ENCODE data around the gene ZBTB44.
"Not testable (repeated sequence)": the region's sequence is repeated elsewhere in the genome, so short reads cannot be mapped to it uniquely, and the experiment has no call there.

The ZBTB44 gene, protein sequence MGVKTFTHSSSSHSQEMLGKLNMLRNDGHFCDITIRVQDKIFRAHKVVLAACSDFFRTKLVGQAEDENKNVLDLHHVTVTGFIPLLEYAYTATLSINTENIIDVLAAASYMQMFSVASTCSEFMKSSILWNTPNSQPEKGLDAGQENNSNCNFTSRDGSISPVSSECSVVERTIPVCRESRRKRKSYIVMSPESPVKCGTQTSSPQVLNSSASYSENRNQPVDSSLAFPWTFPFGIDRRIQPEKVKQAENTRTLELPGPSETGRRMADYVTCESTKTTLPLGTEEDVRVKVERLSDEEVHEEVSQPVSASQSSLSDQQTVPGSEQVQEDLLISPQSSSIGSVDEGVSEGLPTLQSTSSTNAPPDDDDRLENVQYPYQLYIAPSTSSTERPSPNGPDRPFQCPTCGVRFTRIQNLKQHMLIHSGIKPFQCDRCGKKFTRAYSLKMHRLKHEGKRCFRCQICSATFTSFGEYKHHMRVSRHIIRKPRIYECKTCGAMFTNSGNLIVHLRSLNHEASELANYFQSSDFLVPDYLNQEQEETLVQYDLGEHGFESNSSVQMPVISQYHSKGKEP

DNA sequence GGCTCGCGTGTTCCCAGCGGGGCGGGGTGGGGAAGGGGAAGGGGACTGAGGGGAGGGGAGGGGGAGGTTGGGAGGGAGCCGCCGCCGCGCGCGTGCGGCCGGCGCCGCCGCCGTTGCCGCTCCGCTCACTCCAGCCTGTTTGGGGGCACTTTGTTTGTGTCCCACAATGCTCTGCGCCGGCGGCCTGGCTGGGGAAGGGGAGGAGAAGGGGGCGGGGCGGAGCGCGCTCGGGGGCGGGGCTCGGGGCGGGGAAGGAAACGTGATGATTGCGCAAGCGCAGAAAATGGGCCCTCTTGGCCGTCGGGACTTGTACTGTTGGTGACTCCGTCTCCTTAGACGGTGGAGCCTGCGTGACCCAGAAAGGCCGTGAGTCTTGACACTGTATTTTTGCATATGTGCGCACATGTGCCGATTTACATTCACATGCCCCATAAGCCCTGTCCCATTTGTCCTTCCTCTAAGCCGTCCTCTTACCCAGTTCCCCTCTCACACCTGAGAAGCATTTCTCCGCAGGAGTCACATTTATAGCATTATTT lies at the start of gene ZBTB44:
ZBTB44 (minus strand) TSS at position 168 of the 536 bp plus-strand sequence. CDS start 53,044 bp downstream, outside the sequence.
- peak; percentile 94 for DNase-seq (ENCODE audit: low read depth, low spot score)

DNA sequence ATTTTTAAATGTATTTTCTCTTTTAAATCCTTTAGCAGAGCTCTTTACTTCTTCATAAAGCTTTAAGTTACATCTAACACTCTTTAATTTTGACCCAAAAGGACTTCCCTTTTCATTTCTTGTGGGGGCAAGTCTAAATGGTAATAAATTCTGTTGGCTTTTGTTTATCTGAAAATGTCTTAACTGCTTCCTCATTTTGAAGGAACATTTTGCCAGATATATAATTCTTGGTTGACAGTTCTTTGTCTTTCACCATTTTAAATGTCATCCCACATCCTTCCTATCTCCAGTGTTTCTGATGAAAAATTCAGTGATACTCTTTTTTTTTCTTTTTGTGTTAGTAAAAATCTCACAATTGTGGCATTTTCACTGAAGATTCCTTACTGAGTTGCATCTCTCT lies 44.7 kb upstream of the ZBTB44 start:
- no peak for DNase-seq (ENCODE audit: low read depth, low spot score)

DNA sequence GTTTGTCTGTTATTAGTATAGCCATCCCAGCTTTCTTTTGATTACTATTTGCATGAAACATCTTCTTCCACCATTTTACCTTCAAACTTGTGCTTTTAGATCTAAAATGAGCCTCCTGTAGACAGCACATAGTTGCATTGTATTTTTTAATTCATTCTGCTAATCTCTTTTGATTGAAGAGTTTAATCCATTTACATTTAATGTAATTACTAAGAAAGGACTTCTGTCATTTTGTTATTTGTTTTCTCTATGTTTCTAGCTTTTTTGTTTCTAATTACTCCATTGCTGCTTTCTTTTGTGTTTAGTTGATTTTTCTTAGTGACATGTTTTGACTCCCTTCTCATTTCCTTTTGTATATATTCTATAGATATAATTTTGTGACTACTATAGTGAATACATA lies 43.7 kb upstream of the ZBTB44 start:
- DNase-seq (ENCODE audit: low read depth, low spot score): no peak

DNA sequence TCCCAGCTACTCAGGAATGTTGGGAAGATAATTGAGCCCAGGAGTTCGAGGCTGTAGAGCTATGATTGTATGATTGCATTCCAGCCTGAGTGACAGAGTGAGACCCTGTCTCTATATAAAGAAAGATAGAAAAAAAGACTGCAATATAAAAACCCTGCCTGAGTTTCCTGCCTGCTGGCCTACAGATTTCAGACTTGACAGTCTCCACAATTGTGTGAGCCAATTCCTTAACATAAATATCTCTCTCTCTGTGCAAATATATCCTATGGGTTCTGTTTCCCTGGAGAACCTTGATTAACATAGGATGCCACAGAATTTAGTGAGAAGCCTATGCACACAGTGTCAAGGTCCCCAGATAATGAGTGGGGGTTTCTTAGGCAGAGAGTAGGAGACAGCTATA lies 32.5 kb upstream of the ZBTB44 start:
- DNase-seq (ENCODE audit: low read depth, low spot score): no peak

DNA sequence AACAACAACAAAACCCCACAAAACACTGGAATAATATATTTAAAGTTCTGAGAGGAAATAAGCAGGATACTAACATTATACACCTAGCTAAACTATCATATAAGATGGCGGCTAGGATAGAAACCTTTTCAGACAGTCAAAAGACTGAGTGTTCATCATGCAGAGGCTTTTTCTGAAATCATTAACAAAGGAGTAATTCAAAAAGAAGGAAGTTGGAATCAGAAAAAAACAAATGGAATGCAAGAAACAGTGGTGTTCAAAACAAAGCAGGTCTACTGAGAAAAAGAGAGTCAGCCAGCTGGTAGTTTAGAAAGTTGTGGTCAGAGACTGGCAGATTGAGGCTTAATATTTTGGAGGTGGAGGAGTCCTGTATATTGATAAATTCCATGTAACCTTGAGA lies 30.1 kb upstream of the ZBTB44 start:
- no peak for DNase-seq (ENCODE audit: low read depth, low spot score)

DNA sequence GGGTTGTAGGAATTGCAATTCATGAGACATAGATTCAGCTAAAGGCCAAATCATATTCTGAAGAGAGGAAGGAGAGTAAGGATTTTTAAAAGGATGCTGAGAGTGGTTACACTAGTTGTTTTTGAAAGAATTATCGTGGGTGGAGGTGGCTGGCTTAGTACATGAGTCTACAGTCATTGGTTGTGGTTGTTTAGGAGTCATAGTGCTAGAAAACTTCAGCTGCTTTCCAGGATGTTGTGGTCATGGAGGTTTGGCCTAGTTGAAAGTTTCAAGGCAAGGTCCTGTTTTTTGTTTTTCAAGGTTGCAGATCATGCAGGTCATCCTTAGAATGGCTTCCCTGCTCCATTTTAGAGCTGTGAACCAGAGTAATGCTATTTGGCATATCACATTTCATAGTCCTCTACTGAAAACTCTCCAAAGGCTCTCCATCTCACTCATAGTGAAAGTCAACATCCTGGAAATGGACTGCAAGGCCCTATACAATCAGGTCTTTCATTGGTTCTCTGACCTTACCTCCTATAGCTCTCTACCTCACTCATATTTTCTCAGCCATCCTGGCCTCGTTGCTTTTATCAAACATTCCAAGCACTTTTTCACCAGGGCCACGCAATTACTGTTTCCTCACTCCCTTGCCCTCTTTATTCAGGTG lies 26.1 kb upstream of the ZBTB44 start:
- no peak for DNase-seq (ENCODE audit: low read depth, low spot score)

DNA sequence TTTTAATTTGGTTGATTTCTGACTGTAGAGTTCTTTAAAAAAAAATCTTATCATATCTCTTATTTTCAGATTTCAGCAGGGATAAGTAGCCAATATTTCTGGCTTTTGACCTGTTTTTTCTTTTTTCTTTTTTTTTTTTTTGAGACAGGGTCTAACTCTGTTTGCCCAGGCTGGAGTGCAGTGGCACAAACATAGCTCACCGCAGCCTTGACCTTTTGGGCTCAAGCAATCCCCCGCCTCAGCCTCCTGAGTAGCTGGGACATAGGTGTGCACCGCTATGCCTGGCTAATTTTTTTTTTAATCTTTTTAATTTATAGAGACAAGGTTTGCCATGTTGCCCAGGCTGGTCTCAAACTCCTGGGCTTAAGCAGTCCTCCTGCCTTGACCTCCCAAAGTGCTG lies 23.9 kb upstream of the ZBTB44 start:
- no peak for DNase-seq (ENCODE audit: low read depth, low spot score)

DNA sequence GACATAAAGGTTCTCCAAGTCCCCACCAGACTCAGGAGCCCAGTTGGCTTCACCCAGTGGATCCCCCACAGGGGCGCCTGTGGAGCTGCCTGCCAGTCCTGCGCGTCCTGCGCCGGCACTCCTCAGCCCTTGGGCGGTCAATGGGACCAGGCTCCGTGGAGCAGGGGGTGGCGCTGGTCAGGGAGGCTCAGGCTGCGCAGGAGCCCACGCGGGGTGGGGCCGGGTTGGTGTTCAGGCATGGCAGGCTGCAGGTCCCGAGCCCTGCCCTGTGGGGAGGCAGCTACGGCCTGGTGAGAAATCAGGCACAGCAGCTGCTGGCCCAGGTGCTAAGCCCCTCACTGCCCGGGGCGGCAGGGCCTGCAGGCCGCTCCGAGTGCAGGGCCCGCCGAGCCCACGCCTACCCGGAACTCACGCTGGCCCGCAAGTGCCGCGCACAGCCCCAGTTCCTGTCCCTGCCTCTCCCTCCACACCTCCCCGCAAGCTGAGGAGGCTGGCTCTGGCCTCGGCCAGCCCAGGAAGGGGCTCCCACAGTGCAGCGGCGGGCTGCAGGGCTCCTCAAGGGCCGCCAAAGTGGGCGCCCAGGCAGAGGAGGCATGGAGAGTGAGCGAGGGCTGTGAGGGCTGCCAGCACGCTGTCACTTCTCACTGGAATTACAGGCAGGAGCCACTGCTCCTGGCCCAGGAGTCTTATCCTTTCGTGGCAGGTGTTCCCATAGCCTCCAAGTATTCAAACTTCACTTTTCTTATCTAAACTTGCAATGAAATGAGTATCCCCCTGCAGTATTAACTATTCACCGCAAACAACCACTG lies 22.8 kb upstream of the ZBTB44 start:
- no peak for DNase-seq (ENCODE audit: low read depth, low spot score)

DNA sequence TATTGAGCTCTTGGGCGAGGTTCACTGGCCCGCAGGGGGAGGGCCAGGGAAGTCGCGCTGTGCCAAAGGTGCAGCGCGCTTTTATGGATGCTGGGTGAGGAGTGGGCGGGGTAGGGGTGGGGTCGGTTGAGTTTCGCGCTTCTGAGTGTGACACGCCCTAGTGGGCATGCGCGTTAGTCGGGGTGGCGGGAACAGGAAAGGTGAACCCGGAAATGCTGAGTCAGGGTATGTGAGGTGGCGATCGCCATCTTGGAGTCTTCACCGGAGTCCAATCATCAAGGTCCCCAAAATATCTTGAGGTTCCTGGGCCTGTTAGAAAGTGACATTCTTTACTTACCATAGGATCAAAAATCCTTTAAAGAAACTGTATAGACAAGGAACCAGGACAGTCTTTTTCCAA lies 16.7 kb upstream of the ZBTB44 start:
- not testable (repeated sequence) for DNase-seq (ENCODE audit: low read depth, low spot score)

DNA sequence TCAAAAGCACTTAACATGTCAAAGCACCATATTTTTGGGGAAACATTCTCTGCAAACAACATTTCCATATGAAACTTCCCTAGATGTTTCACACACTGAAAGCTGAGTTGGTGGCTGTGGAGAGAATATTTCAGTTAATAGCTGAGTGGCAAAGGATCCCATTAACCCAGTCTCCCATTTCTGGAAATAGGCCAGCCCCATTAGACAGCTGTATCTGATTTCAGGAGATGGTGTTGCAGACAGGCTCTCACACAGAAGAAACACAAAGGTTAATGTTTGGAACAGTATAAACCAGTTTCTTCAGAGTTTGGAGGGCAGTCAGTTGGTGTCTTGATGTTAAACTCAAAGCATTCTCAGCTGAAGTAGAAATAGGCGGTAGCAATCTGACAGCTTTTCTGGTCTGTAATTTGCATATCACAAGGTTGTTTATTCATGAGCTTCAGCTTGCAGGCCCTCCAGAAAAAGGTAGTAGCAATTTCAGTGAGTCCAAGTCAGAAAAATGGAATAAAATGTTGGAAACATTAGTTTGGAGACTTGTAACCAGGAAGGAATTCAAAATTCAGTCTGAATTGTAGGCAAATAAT lies 15.5 kb upstream of the ZBTB44 start:
- DNase-seq (ENCODE audit: low read depth, low spot score): no peak

DNA sequence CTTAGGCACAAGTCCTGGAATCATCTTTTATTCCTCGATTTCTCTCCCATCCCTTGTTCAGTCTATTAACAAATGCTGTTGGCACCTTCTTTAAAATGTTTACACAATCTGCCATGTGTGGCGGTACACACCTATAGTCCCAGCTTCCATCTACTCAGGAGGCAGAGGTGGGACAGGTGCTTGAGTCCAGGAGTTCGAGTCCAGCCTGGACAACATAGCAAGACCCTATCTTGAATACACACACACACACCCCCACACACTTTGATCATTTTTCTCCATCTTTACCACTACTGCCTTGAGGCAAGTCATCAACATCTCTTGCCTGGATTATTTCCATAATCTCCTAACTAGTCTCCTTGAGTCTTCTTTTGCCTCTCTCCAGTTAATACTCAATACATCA lies 13.7 kb upstream of the ZBTB44 start:
- DNase-seq (ENCODE audit: low read depth, low spot score): no peak

DNA sequence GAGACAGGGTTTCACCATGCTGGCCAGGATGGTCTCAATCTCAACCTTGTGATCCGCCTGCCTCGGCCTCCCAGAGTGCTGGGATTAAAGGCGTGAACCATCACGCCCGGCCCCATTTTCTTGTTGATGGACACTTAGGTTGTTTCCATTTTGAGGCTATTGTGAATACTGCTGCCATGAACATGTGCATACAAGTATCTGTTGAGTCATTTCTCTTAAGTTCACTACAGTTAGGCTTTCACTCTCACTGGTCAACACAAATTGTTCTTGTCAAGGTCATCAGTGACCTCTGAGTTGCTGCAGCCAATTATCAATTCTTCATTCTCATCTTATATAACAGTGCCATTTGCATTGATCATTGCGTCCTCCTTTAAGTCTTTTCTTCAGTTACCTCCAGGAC lies 13.0 kb upstream of the ZBTB44 start:
- DNase-seq (ENCODE audit: low read depth, low spot score): no peak

DNA sequence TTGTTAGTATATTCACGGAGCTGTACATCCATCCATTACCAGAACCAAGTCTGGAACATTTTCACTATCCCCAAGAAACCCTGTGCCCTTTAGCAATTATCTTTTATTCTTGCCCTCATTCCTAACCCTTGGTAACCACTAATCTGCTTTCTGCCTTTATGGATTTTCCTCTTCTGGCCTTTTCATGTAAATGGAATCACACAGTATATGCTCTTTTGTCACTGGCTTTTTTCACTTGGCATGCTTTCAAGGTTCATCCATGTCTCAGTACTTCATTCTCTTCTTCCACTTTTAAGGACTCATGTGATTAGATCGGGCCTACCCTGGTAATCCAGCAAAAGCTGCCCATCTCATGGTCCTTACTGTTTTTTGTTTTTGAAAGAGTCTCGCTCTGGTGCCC lies 11.0 kb upstream of the ZBTB44 start:
- no peak for DNase-seq (ENCODE audit: low read depth, low spot score)

DNA sequence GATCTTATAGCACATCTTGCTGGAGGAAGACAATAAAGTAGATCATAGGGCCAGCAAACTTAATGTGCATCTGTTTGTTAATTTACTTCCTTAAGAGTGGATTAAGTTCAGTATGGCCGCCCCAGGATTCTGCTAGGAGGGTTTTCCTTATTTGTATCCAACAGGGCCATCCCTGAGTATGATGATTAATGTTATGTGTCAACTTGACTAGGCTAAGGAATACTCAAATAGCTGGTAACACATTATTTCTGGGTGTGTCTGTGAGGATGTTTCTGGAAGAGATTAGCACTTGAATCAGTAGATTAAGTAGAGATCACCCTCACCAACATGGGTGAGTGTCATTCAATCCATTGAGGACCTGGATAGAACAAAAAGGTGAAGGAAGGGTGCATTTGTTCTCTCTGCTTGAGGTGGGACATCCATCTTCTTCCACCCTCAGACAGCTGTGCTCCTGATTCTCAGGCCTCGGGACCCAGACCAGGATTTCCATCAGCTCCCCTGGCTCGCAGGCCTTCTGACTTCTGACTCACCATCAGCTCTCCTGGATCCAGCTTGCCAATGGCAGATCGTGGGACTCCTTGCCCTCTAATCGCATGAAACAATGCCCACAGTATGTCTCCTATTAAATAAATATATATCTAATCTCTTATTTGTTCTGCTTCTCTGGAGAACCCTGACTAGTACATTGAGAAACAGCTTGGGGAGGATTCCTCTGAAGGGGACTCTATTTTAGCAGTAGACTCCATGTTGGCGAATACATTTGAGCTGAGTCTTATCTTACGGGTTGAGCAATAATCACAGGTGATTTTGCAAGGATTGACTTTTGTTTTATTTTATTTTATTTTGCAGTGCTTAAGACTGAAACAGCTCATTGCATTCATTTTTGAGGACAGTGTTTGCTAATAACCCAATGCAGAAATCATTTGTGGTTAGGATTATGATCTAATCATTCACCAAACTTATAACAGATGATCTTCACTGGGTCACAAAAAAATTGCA lies 9.0 kb upstream of the ZBTB44 start:
- no peak for DNase-seq (ENCODE audit: low read depth, low spot score)

DNA sequence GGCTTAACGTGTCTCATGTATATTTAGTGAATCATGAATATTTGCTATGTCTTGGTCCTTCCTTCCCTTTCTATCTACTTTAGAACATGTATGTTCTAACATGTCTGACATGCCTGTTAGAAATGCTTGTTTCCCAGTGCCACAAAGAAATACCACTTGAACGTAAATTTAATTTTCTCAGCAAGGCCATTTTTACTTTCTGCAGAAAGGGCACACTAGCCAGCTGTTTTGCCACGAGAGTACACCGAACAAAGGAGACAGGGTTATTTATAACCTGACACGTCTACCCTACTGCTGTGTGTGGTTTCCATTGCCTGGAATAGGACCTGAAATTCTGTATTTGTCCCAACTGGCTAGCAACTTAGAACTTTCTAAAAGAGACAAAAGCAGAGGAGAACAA lies 7.4 kb upstream of the ZBTB44 start:
- no peak for DNase-seq (ENCODE audit: low read depth, low spot score)

DNA sequence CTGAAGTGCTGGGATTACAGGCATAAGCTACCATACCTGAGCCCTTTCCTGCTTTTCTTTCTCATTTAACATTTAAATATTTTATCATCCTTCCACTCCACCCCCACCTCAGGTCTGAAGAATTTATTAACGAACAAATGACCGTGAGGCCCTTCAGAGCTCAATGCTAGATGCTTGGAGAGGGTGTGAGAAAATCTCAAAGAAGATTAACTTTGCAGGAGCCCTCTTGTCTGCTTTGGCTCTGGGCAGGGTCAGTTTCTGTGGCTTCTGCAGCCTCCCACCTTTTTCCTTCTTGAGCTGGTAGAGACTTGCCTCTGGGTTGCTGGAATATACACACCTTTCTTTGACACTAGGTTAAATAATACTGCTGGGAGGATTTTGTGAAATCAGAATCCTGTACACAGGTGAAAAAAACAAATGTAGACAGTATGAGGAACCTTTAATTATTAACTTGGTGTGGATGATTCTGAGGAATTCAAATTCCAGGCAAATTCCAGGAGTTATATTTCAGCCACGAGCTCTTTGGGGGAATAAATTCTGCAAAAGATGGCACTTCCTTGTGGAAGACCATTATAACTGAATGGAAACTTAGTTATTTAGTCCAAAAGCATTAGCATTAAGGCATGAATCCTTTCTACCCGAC lies 3.4 kb upstream of the ZBTB44 start:
- DNase-seq (ENCODE audit: low read depth, low spot score): peak; percentile 17

DNA sequence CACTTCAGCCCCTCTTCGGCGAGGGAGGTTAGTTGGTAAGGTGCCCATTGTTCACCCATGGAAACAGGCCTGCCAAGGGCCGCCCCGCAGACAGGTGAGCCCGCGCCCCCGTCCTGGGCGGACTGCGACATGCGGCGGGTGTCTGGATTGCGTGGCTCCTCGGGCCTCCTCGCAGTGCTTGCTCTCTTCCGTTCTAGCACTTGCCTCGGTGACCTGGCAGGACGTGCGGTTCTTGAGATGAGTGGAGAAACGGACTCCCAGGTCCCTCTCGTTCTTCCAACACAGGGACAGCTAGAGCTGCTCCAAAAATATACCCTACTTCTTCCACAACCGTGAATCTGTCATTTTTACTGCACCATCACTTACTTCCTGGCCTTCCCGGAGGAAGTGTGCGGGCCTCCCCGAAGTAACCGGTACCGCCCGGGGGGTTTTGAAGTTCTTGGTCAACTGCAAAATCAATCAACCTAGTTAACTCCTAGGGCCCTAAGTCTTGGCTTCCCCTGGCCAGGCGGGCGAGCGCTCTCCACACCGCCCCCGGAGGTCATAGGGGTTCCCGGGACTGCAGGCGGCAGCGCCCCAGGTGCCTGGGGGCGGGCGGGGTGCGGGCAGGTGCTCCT lies 745 bp upstream of the ZBTB44 start:
- no peak for DNase-seq (ENCODE audit: low read depth, low spot score)

DNA sequence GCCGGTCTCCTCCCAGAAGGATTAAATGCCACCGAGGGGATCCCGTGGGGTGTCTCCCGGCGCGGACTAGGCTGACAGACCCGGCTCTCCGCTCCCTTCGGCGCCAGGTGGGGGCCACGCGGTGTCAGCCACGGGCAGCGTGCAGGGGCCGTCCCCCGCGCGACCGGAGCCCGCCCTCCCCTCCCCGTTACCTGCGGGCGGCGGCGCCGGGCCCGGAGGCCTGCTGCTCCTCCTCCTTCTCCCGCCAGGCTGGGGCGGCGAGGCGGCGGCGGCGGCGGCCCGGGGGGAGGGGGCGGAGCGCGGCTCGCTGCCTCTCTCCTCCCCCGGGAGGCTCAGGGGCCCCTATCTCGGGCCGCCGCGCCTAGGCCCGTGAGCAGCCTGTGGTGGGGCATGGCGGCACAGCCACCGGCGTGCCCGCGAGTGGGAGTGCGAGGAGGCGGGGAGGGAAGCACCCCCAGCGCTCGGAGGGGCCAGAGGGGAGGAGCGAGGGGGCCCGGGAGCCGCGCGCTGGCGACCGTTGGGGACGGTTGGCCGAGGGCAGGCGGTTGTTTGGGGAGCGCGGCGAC lies 450 bp downstream of the ZBTB44 start:
- peak; percentile 84 for DNase-seq (ENCODE audit: low read depth, low spot score)
